ENCODE measurements around the gene PACRG.

Gene PACRG

GRCh38 chr6:163152701-163153100 is 424.9 kb downstream of the PACRG start:
- DNase-seq, result no peak

GRCh38 chr6:163159110-163159509 is 431.3 kb downstream of the PACRG start:
- DNase-seq, result no peak

- no peak for DNase-seq
These were observed 431.9 kb downstream of the PACRG start for GRCh38 chr6:163159689-163160088.

GRCh38 chr6:163162007-163162873 is 434.5 kb downstream of the PACRG start:
- DNase-seq, result no peak

- DNase-seq, result no peak
These were observed 435.1 kb downstream of the PACRG start for GRCh38 chr6:163162874-163163213.

- no peak for DNase-seq
These were observed 436.6 kb downstream of the PACRG start for GRCh38 chr6:163164175-163164900.

GRCh38 chr6:163165155-163165910 is 437.6 kb downstream of the PACRG start:
- no peak for DNase-seq

GRCh38 chr6:163165922-163166321 is 438.1 kb downstream of the PACRG start:
- DNase-seq, result no peak

GRCh38 chr6:163166507-163166906 is 438.7 kb downstream of the PACRG start:
- no peak for DNase-seq

GRCh38 chr6:163169521-163169920 is 441.7 kb downstream of the PACRG start:
- DNase-seq, result no peak

- no peak for DNase-seq
These were observed 442.6 kb downstream of the PACRG start for GRCh38 chr6:163170294-163170883.

GRCh38 chr6:163173741-163174140 is 446.0 kb downstream of the PACRG start:
- no peak for DNase-seq

- DNase-seq, result no peak
These were observed 447.5 kb downstream of the PACRG start for GRCh38 chr6:163175301-163175700.

- no peak for DNase-seq
These were observed 448.3 kb downstream of the PACRG start for GRCh38 chr6:163176097-163176496.

GRCh38 chr6:163177007-163177406 is 449.2 kb downstream of the PACRG start:
- no peak for DNase-seq

GRCh38 chr6:163177892-163178420 is 450.2 kb downstream of the PACRG start:
- DNase-seq, result no peak

- no peak for DNase-seq
These were observed 451.3 kb downstream of the PACRG start for GRCh38 chr6:163179061-163179460.

GRCh38 chr6:163179721-163180120 is 451.9 kb downstream of the PACRG start:
- peak; percentile 90 for DNase-seq

GRCh38 chr6:163180874-163181541 is 453.2 kb downstream of the PACRG start:
- peak; percentile 94 for DNase-seq

GRCh38 chr6:163181666-163182180 is 453.9 kb downstream of the PACRG start:
- no peak for DNase-seq

GRCh38 chr6:163182696-163183095 is 454.9 kb downstream of the PACRG start:
- no peak for DNase-seq

GRCh38 chr6:163183806-163184205 is 456.0 kb downstream of the PACRG start:
- no peak for DNase-seq

Measured in islet precursor cell (in vitro differentiated cells).